NK-92 (cell line): Measurements from ENCODE around the gene MTAP.
"Not testable (repeated sequence)": the region's sequence is repeated elsewhere in the genome, so short reads cannot be mapped to it uniquely, and the experiment has no call there.

Experiments used
- DNase-seq: peaks from one replicate; lab custom pipeline; 2025; ENCODE audit not compliant: unreplicated experiment; lab: John Stamatoyannopoulos, UW

MTAP gene

DNA sequence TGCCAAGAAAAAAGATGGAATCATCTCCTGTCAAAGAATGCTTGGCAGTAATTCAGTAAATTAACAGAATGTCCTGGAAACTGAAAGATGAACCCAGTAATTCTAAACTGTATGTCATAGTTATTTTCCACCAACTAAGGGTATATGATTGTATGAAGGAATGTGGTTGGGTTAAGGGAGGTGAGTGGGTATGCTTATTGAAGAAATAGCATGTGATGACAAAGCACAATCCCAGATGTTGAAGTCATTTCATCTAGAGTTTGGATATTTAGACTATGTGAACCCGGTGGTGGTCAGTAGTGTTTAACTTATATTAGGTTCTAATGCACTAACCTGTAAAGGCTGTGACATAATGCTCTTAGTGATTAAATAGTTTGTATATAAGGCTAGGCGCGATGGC, 104.4 kb downstream of the MTAP start:
- no peak for DNase-seq

- DNase-seq: no peak
These were observed 117.2 kb downstream of the MTAP start for GRCh38 chr9:21919377-21920362.

DNA sequence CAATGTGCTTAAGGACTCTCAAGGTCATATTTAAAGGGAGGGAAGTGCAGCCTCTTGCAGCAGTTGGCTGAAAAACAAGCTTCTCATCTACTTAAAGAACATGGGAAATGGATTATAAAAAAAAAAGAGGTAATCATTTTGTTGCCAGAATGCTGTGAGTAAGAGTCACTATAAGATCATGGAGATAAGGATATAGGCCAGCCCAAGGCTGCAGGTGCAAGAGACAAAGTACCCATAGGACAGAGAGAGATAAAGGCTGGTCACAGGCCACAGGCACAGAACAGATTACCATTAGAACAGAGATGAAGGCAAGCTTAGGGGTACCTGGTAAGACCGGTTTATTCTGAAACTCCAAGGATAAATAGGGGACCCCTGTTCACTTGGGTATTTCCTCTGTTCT, 121.3 kb downstream of the MTAP start:
- DNase-seq: no peak

DNA sequence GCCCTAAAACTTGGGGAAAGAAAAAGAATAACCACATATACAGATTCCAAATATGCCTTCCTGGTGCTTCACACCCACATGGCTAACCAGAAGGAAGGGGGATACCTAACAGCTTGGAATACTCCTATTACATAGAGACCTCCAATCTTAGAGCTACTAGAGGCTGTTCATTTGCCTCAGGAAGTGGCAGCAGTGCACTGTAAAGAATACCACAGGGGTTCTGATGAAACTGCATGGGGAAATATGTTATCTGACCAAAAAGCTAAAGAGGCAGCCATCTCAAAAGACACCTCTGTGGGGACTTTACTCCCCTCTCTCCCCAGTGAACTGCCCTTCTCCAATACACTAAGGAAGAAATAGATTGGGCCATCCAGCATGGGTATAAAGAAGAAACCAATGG, 125.3 kb downstream of the MTAP start:
- DNase-seq: no peak

DNA sequence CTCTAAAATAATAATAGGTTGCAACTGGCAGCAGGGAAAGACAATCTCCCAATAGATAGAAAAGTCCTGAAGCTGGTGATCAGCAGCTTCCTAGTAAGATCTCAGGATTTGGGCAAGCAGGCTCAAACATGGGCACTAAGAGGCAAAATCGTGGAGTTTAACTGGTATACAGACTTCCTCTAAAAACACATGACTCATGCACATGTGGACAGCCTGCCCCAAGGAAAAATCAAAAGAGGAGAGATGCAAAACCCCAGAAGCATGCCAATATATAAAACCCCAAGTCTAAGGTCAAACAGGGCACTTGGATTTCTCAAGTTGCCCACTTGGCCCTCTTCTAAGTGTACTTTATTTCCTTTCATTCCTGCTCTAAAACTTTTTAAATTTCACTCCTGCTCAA, 129.0 kb downstream of the MTAP start:
- DNase-seq: no peak

GRCh38 chr9:21933281-21933680, 130.8 kb downstream of the MTAP start:
- no peak for DNase-seq

GRCh38 chr9:21933865-21934264, 131.4 kb downstream of the MTAP start:
- DNase-seq: no peak

DNA sequence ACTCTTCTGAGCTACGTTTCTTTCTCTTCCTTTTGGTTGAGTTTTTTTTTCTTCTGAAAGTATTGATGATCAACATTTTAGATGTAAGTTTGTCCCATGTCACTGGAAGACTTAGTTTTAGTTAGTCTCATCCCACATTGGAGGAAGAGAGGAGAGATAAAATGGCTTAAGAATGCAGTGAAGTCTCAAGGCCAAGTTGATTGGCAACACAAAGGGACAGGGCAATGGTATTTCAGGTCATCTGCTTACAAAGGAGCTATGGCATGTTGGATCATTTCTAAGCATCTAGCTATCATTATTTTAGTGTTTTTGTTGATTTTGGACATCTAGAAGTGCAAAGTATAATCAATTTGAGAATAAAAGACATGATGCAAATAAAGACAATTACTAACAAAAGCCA, 133.2 kb downstream of the MTAP start:
- DNase-seq: no peak

- DNase-seq: no peak
These were observed 133.7 kb downstream of the MTAP start for GRCh38 chr9:21936161-21936560.

- no peak for DNase-seq
These were observed 139.0 kb downstream of the MTAP start for GRCh38 chr9:21941337-21941995.

DNA sequence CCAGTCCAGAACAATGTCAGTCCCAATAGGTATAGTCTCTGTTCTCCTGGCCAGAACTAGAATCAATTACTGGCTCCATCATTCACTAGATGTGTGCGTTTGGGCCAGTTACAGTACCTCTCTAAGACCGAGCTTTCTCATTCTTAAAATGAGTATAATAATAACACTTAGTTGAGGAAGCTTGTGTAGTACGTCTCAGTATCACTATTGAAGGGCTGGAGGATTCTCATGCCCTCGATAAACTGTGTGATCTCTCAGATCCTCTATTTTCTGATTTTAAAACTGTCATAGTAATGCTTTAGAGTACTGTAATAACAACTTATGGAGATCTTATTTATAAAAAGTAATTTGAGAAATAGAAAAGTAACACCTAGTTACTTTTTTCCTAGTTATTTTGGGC, 141.0 kb downstream of the MTAP start:
- no peak for DNase-seq

GRCh38 chr9:21945606-21946005, 143.2 kb downstream of the MTAP start:
- no peak for DNase-seq

DNA sequence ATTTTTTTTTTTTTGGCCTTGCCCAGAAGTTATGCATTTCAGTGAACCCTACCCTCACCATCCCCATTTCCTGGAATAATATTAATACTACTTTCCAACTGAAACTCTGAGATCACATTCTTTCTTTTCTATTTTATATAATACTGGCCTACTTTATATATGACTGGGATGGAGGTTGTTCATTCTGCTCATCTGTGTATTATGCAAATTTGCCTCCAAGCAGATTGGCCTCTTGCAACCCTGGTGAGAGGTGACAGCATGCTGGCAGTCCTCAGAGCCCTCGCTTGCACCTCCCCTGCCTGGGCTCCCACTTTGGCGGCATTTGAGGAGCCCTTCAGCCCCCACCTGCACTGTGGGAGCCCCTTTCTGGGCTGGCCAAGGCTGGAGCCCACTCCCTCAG, 156.4 kb downstream of the MTAP start:
- DNase-seq: no peak

DNA sequence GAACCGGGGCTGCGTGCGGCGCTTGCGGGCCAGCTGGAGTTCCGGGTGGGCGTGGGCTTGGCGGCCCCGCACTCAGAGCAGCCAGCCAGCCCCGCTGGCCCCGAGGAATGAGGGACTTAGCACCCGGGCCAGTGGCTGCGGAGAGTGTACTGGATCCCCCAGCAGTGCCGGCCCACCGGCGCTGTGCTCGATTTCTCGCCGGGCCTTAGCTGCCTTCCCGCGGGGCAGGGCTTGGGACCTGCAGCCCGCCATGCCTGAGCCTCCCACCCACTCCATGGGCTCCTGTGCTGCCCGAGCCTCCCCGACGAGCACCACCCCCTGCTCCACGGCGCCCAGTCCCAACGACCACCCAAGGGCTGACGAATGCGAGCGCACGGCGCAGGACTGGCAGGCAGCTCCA, 156.8 kb downstream of the MTAP start:
- not testable (repeated sequence) for DNase-seq

DNA sequence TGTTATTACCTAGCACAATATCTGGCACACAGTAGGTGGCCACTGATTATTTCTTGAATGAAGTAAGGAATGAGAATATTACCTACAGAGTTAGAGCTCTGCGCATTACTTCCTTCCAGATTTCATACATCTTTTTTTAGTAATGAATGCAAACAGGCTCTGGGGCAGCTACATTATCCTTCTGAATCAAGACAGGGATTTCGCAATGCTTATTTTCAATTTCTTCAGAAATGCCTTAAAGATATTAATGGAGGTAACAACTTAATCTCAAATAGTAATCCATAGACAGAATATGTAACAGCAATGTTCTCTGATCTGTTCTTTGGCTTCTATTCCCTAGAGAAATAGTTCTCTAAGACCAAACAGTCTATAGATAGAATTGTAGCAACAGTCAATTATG, 159.1 kb downstream of the MTAP start:
- DNase-seq: no peak

DNA sequence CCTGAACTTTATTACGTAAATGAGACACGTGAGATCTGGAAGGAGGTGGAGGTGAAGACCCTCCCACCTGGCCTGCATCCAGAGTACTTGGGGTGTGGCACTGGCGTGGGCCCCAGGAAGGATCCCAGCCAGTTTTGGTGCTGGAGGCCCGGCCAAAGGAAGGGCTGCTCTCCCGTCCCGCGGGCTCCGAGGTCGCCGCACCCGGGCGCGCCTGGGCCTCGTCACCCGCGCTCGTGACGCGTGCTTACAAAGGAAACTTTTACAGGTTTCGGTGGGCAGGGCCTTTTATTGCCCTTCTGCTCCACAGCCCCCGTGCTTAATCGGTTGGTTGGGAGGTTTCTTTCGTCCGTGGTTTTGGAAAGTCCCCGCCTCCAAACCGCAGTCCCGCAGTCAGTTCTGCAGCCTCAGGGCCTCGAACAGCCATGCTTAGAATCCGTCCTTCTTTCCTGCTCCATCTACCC, 162.5 kb downstream of the MTAP start:
- DNase-seq: no peak

DNA sequence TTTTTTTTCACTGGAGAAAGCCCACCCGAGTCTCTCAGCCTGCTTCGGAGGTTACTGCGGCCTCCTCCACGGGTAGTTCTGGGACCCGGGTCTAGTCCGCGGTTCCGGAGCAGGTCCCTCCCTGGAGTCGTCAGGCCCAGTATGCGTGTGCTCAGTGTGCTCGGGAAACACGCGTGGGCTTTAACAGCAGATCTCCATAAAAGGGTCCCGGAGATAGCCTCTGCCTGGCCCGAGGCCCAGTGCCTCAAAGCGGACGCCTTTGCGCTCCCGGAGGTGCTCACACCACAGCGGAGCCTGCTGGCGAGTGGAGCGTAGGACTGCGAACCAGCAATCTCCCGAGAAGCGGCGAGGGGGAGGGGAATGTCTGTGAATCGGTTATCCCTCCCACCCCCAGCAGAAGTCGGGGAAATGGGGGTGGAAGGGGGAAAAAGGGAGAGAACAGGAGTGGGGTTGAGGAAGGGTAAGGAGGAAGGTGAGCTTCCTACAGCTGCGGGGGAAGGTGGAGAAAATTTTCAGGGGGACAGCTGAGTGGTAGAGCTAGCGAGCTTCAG, 163.0 kb downstream of the MTAP start:
- DNase-seq: no peak

GRCh38 chr9:21966140-21966851, 163.9 kb downstream of the MTAP start:
- no peak for DNase-seq

DNA sequence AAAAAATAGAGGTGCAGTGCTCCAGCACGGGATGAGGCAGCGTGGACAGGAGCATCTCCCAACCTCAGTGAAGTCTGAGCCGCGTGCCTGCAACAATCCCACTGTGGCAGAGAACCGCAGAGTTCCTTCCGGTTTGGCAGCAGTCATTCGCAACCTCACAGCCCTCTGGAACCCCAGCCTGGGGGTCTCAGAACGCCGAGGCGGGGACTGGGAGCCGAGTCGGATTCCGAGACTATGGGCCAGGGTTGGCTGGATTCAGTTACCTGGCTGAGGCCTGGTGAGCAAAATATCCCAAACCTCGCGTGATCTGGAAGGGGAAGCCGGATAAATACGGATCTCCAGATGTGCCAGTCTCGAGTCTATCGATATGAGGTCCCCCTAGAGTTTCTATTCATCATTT, 164.7 kb downstream of the MTAP start:
- no peak for DNase-seq

DNA sequence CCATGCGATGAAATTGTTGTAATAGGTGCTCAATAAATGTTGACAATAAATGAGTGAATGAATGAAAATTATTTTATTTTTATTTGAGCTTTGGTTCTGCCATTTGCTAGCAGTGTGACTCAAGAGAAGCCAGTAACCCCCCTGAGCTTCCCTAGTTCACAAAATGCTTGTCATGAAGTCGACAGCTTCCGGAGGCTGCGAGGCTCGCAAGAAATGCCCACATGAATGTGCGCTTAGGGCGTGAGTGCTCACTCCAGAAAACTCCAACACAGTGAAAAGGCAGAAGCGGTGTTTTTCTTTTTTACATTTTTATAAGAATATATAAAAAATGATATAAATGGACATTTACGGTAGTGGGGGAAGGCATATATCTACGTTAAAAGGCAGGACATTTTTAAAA, 165.3 kb downstream of the MTAP start:
- no peak for DNase-seq

GRCh38 chr9:21968331-21969010, 166.0 kb downstream of the MTAP start:
- no peak for DNase-seq
